PFSK-1 (cell line): ENCODE data around the gene SPPL2C.

Experiments used
- FOXP2 ChIP-seq: optimal IDR thresholded peaks from 2 replicates; pipeline ENCODE3; 2011; ENCODE audit warnings: borderline replicate concordance, control low read depth, inconsistent platforms; ENCODE audit not compliant: insufficient read depth; ENCODE audit errors: extremely low read length, extremely low read depth
- POLR2AphosphoS5 ChIP-seq: IDR thresholded peaks from 2 replicates; pipeline ENCODE4 v1.6.1; 2012; ENCODE audit warnings: low read depth, mild to moderate bottlenecking, control low read depth, low read length, moderate library complexity
- REST ChIP-seq, 2 experiments: IDR thresholded peaks; 2 replicates each; pipeline versions ENCODE4 v1.6.1 to v1.8.0; 2011 to 2012; ENCODE audit warnings: low read depth in 2 of 2, low read length in 2 of 2, control low read depth in 1 of 2, inconsistent platforms in 1 of 2, mild to moderate bottlenecking in 1 of 2, moderate library complexity in 1 of 2; ENCODE audit not compliant: insufficient read depth in 1 of 2
- SIN3A ChIP-seq: IDR thresholded peaks from 2 replicates; pipeline ENCODE4 v1.6.1; 2012; ENCODE audit warnings: mild to moderate bottlenecking, low read length, moderate library complexity, borderline replicate concordance; ENCODE audit not compliant: insufficient read depth
- TAF1 ChIP-seq: IDR thresholded peaks from 2 replicates; pipeline ENCODE4 v1.6.1; 2012; ENCODE audit warnings: low read length, control low read depth, borderline replicate concordance; ENCODE audit not compliant: insufficient read depth

DNA sequence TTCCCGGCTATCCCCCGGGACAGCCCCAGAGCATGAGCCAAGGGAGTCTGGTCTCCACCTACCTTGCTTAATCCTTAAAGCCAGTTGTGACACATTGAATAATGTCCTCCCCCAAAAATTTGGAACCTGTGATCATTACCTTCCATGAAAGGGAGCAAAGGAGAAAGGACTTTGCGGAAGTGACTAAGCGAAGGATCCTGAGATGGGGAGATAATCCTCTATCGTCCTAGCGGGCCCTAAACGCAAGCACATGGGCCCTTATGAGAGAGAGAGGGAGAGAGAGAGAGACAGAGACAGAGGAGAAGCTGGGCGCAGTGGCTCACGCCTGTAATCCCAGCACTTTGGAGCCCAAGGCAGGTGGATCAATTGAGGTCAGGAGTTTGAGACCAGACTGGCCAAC lies 9.5 kb downstream of the SPPL2C start:
- TF ChIP-seq REST (IDR thresholded peaks at IDR 0.05; ENCODE audit: insufficient read depth in 1 of 2, low read depth in 2 of 2, low read length in 2 of 2) (no peak), POLR2AphosphoS5 (no peak), TAF1 (no peak), SIN3A (no peak), FOXP2 (no peak)
